HCT116 (cell line): Measurements from ENCODE around the gene LRRN4CL. TPM values are rescaled to one million over a fixed set of nuclear protein-coding genes. Genes with fewer than 3 reads are reported as not detected.

Source experiments
- ATAC-seq: fragments of 200-7000 bp; cut with Tn5 transposase; 2 replicates; pipeline ENCODE4 v1.9.1; 2020; ENCODE audit warnings: mild to moderate bottlenecking, moderate library complexity
- BruUV-seq: library from RNA; stranded (reverse); fragments of 400-500 nt; replicated peaks from 2 replicates; lab custom pipeline; 2021; lab: Mats Ljungman, UMichigan
- CTCF ChIA-PET: fragments of 300-600 bp; sonication (Branson Sonifier 250); formaldehyde crosslinking; loops from one replicate; lab custom pipeline; 2021; ENCODE audit warnings: antibody characterized with exemption; lab: Charles Lee
- POLR2A ChIA-PET: fragments of 300-600, 350-600 bp; sonication (Branson Sonifier 250); formaldehyde crosslinking; loops from one replicate; lab custom pipeline; 2021; ENCODE audit warnings: antibody characterized with exemption; lab: Charles Lee
- RAD21 ChIA-PET, 2 experiments: fragments of 300-600 bp; sonication (Branson Sonifier 250); formaldehyde crosslinking; loops; one replicate each; lab custom pipeline; 2023; ENCODE audit warnings: low total read pairs in 2 of 2; ENCODE audit not compliant: uncharacterized antibody in 2 of 2, unreplicated experiment in 2 of 2, low non-redundant PET in 1 of 2; lab: Charles Lee
- DNase-seq: peaks from one replicate; pipeline ENCODE4 v3.0.0-alpha.2; 2010; ENCODE audit warnings: low read depth, low spot score
- H2AFZ ChIP-seq: fragments of 200-600 bp; shearing (Covaris generic), sonication (generic); 2 replicates; pipeline ENCODE4 v1.6.1; 2017; ENCODE audit warnings: low read depth, mixed run types, mixed read lengths, antibody characterized with exemption, low read length; ENCODE audit not compliant: poor library complexity, severe bottlenecking
- H3K27ac ChIP-seq: 2 replicates; pipeline ENCODE4 v1.5.1; 2012; ENCODE audit warnings: low read depth, low read length
- H3K27me3 ChIP-seq: fragments of 200-600 bp; sonication (generic); 2 replicates; pipeline ENCODE4 v1.6.1; 2016; ENCODE audit warnings: mixed run types, low read length, mixed read lengths; ENCODE audit not compliant: insufficient read depth
- H3K36me3 ChIP-seq, 2 experiments: fragments of 200-500 bp in 1 of 2; fragments of 200-600 bp in 1 of 2; sonication (Bioruptor generic) in 1 of 2; sonication (generic) in 1 of 2; 2 replicates each; pipeline versions ENCODE4 v1.5.1 to v1.6.1; 2014 to 2016; ENCODE audit warnings: low read length in 2 of 2, inconsistent platforms in 1 of 2, mixed read lengths in 1 of 2, mixed run types in 1 of 2; ENCODE audit not compliant: insufficient read depth in 2 of 2, control insufficient read depth in 1 of 2
- H3K4me1 ChIP-seq, 2 experiments: fragments of 200-600 bp in 1 of 2; sonication (generic) in 1 of 2; 2 replicates each; pipeline versions ENCODE4 v1.5.1 to v1.6.1; 2012 to 2017; ENCODE audit warnings: low read length in 2 of 2, inconsistent platforms in 1 of 2, mild to moderate bottlenecking in 1 of 2, mixed read lengths in 1 of 2, mixed run types in 1 of 2, moderate library complexity in 1 of 2; ENCODE audit not compliant: insufficient read depth in 2 of 2, control insufficient read depth in 1 of 2
- H3K4me2 ChIP-seq: fragments of 200-600 bp; sonication (generic); 2 replicates; pipeline ENCODE4 v1.6.1; 2017; ENCODE audit warnings: mixed run types, low read length, mixed read lengths
- H3K4me3 ChIP-seq, 2 experiments: fragments of 200-600 bp in 1 of 2; sonication (generic) in 1 of 2; replicated peaks in 1 of 2; 2 replicates each; pipeline ENCODE4 v1.5.1; 2011 to 2016; ENCODE audit warnings: low read length in 2 of 2, control low read depth in 1 of 2, low read depth in 1 of 2, mild to moderate bottlenecking in 1 of 2, mixed read lengths in 1 of 2, mixed run types in 1 of 2
- H3K79me2 ChIP-seq: fragments of 200-600 bp; sonication (generic); 2 replicates; pipeline ENCODE4 v1.6.1; 2017; ENCODE audit warnings: mild to moderate bottlenecking, mixed run types, low read length, moderate library complexity, mixed read lengths; ENCODE audit not compliant: insufficient read depth
- H3K9ac ChIP-seq: fragments of 200-600 bp; sonication (generic); 2 replicates; pipeline ENCODE4 v1.6.1; 2016; ENCODE audit warnings: low read length, mixed read lengths
- H3K9me2 ChIP-seq: fragments of 200-600 bp; sonication (generic), shearing (Covaris generic); 2 replicates; pipeline ENCODE4 v1.6.1; 2017; ENCODE audit warnings: mixed run types, mild to moderate bottlenecking, moderate library complexity; ENCODE audit not compliant: insufficient read depth
- H3K9me3 ChIP-seq, 2 experiments: fragments of 200-500 bp in 1 of 2; fragments of 200-600 bp in 1 of 2; sonication (Bioruptor generic) in 1 of 2; sonication (generic) in 1 of 2; 2 replicates each; pipeline ENCODE4 v1.6.1; 2014 to 2017; ENCODE audit warnings: low read length in 2 of 2, mixed read lengths in 2 of 2, inconsistent platforms in 1 of 2, low read depth in 1 of 2, mild to moderate bottlenecking in 1 of 2, mixed run types in 1 of 2, moderate library complexity in 1 of 2; ENCODE audit not compliant: control insufficient read depth in 1 of 2, insufficient read depth in 1 of 2
- H4K20me1 ChIP-seq: fragments of 200-600 bp; sonication (generic), shearing (Covaris generic); 2 replicates; pipeline ENCODE4 v1.6.1; 2017; ENCODE audit warnings: mixed run types, mild to moderate bottlenecking, moderate library complexity; ENCODE audit not compliant: insufficient read depth
- ATF3 ChIP-seq: IDR thresholded peaks from 2 replicates; pipeline ENCODE4 v1.6.1; 2012
- EZH2phosphoT487 ChIP-seq: fragments of 200-600 bp; IDR thresholded peaks from 2 replicates; pipeline ENCODE4 v1.6.1; 2018; ENCODE audit warnings: antibody characterized with exemption, borderline replicate concordance
- JUND ChIP-seq: IDR thresholded peaks from 2 replicates; pipeline ENCODE4 v1.6.1; 2012
- MAX ChIP-seq: IDR thresholded peaks from 2 replicates; pipeline ENCODE4 v1.6.1; 2012
- POLR2AphosphoS5 ChIP-seq: IDR thresholded peaks from 2 replicates; pipeline ENCODE4 v1.6.1; 2011; ENCODE audit warnings: mild to moderate bottlenecking, low read depth, low read length, moderate library complexity
- RAD21 ChIP-seq: IDR thresholded peaks from 2 replicates; pipeline ENCODE4 v1.6.1; 2012; ENCODE audit warnings: low read depth, mild to moderate bottlenecking
- REST ChIP-seq: IDR thresholded peaks from 2 replicates; pipeline ENCODE4 v1.6.1; 2012; ENCODE audit warnings: low read depth
- SIN3A ChIP-seq: IDR thresholded peaks from 2 replicates; pipeline ENCODE4 v1.6.1; 2012; ENCODE audit warnings: low read depth
- SP1 ChIP-seq: IDR thresholded peaks from 2 replicates; pipeline ENCODE4 v1.6.1; 2012; ENCODE audit warnings: low read depth
- TCF7L2 ChIP-seq: IDR thresholded peaks from 2 replicates; pipeline ENCODE4 v1.7.0; 2011; ENCODE audit warnings: borderline replicate concordance, inconsistent platforms; ENCODE audit not compliant: insufficient read depth, insufficient read length; ENCODE audit errors: extremely low read depth
- ZBTB33 ChIP-seq: IDR thresholded peaks from 2 replicates; pipeline ENCODE4 v1.6.1; 2011; ENCODE audit warnings: mild to moderate bottlenecking, low read length, moderate library complexity; ENCODE audit not compliant: insufficient replicate concordance; ENCODE audit errors: extremely low read depth
- ZNF274 ChIP-seq: fragments of 200-500 bp; sonication (Bioruptor generic); IDR thresholded peaks from 2 replicates; pipeline ENCODE4 v1.6.1; 2014; ENCODE audit warnings: mild to moderate bottlenecking, low read depth, low read length, inconsistent platforms
- intact Hi-C: fragments of 100-400 bp; cut with micrococcal nuclease; formaldehyde crosslinking; loops from 2 replicates; pipeline ENCODE4 v1.10.0; 2022
- total RNA-seq: library from RNA; stranded (reverse); gene quantifications from one replicate; pipeline ENCODE4 v1.2.1, GENCODE V29; 2021; ENCODE audit not compliant: unreplicated experiment

Gene LRRN4CL
- total RNA-seq, 1 experiment from 2014 or later, result 0.71 TPM

DNA sequence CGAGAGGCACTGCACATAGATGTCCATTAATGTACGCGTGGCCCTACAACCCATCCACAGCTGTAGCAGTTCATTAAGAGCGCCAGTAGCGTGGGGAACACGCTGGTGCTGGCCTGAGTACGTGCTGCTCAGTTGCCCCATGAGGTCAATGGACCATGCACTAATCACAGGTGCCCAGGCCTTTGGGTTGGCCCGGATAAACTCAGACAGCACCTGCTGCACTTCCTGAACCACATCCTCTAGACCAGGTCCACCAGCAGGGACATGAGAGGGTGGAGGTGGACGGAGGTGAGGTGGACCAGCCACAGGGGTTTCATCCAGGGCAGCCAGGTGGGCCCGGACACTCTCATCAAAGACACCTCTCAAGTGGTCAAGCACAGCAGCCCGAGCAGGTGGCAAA, 39.8 kb downstream of the LRRN4CL start:
- TF ChIP-seq RAD21, result no peak
- TF ChIP-seq SP1, result no peak
- TF ChIP-seq ATF3, result no peak
- TF ChIP-seq ZBTB33, result no peak
- TF ChIP-seq TCF7L2, result no peak
- TF ChIP-seq MAX, result no peak
- TF ChIP-seq EZH2phosphoT487, result no peak
- no peak for TF ChIP-seq REST
- TF ChIP-seq ZNF274, result no peak
- no peak for TF ChIP-seq POLR2AphosphoS5
- TF ChIP-seq JUND, result no peak
- TF ChIP-seq SIN3A, result no peak
- TF ChIP-seq, all 23 proteins: peak for 0
- ChIA-PET POLR2A (interaction anchor here (0.9 to 14.1 kb wide), 2 partner anchors 8 to 16 kb away, joined by 3 to 195 read pairs; partner anchors contain the start of genes C11orf98 and CSKMT), CTCF (no interaction called here), RAD21 (no interaction called here)
- Histone ChIP-seq H3K27me3 (no peaks in the 10 kb centered on the region), H3K4me3 (no peak overlapping the region), H2AFZ (no peak overlapping the region), H3K27ac (no peak overlapping the region), H3K4me1 (peaks cover 12 to 39% of the 10 kb centered on the region in 2 experiments), H3K4me2 (no peak overlapping the region), H3K9ac (no peak overlapping the region), H3K9me3 (no peaks in the 10 kb centered on the region), H3K79me2 (peaks cover 52% of the 10 kb centered on the region), H4K20me1 (no peaks in the 10 kb centered on the region), H3K9me2 (no peaks in the 10 kb centered on the region), H3K36me3 (peaks cover 8 to 9% of the 10 kb centered on the region in 2 experiments; a peak in 3 of 4 replicates)
- intact Hi-C loops, result loop anchor here (5.0 kb wide), 1 partner anchor 37 kb away; the partner anchor contains the start of genes EML3 and ROM1
- ATAC-seq, result no peak
- BruUV-seq, result no TSS peak
- DNase-seq, result no peak
